Keratinocyte (primary cell): ENCODE results near the gene RPRD1B. TPM values are rescaled to one million over a fixed set of nuclear protein-coding genes. Genes with fewer than 3 reads are reported as not detected.

Experiments
- DNase-seq: peaks from one replicate; pipeline ENCODE4 v3.0.0-alpha.2; 2011; ENCODE audit warnings: low read depth, missing footprints, low spot score
- FAIRE-seq: peaks from 2 replicates; lab custom pipeline; 2011; peaks lifted over from hg19 to GRCh38; lab: Jason Lieb, UNC
- H2AFZ ChIP-seq: 2 replicates; pipeline ENCODE4 v1.6.0; 2012; ENCODE audit warnings: low read length, control low read depth, inconsistent platforms; ENCODE audit not compliant: control insufficient read depth
- H3K27ac ChIP-seq: 2 replicates; pipeline ENCODE4 v1.5.1; 2011; ENCODE audit warnings: low read length; ENCODE audit not compliant: control insufficient read depth, insufficient read depth
- H3K27me3 ChIP-seq: 3 replicates; pipeline ENCODE4 v1.6.0; 2011; ENCODE audit warnings: low read length; ENCODE audit not compliant: control insufficient read depth, insufficient read depth; ENCODE audit errors: extremely low read depth
- H3K36me3 ChIP-seq, 2 experiments: 2 replicates in 1 of 2; 3 replicates in 1 of 2; pipeline ENCODE4 v1.5.1; 2011; ENCODE audit warnings: low read length in 2 of 2, mild to moderate bottlenecking in 1 of 2; ENCODE audit not compliant: control insufficient read depth in 2 of 2, insufficient read depth in 2 of 2; ENCODE audit errors: extremely low read depth in 1 of 2
- H3K4me1 ChIP-seq: 3 replicates; pipeline ENCODE4 v1.5.1; 2011; ENCODE audit warnings: low read length; ENCODE audit not compliant: control insufficient read depth, insufficient read depth; ENCODE audit errors: extremely low read depth
- H3K4me2 ChIP-seq: 3 replicates; pipeline ENCODE4 v1.6.0; 2011; ENCODE audit warnings: low read depth, low read length; ENCODE audit not compliant: control insufficient read depth, insufficient read depth; ENCODE audit errors: extremely low read depth
- H3K4me3 ChIP-seq, 3 experiments: fragments of 200-600 bp in 1 of 3; sonication (generic) in 1 of 3; 2 replicates in 2 of 3; 3 replicates in 1 of 3; pipeline ENCODE4 v1.5.1; 2011 to 2016; ENCODE audit warnings: low read length in 3 of 3, mild to moderate bottlenecking in 3 of 3, control low read depth in 2 of 3, inconsistent platforms in 1 of 3, low read depth in 1 of 3, mixed read lengths in 1 of 3, mixed run types in 1 of 3, moderate library complexity in 1 of 3; ENCODE audit not compliant: control insufficient read depth in 2 of 3, insufficient read depth in 2 of 3; ENCODE audit errors: extremely low read depth in 1 of 3
- H3K79me2 ChIP-seq: 2 replicates; pipeline ENCODE4 v1.6.0; 2012; ENCODE audit warnings: low read length; ENCODE audit not compliant: control insufficient read depth, insufficient read depth
- H3K9ac ChIP-seq: 3 replicates; pipeline ENCODE4 v1.6.0; 2011; ENCODE audit warnings: low read length; ENCODE audit not compliant: control insufficient read depth, insufficient read depth; ENCODE audit errors: extremely low read depth
- H3K9me1 ChIP-seq: 3 replicates; pipeline ENCODE4 v1.6.0; 2011; ENCODE audit warnings: low read length; ENCODE audit not compliant: control insufficient read depth, insufficient read depth; ENCODE audit errors: extremely low read depth
- H3K9me3 ChIP-seq: 2 replicates; pipeline ENCODE4 v1.5.1; 2012; ENCODE audit warnings: low read depth, low read length; ENCODE audit not compliant: control insufficient read depth
- H4K20me1 ChIP-seq: 3 replicates; pipeline ENCODE4 v1.6.0; 2011; ENCODE audit warnings: low read length; ENCODE audit not compliant: control insufficient read depth, insufficient read depth; ENCODE audit errors: extremely low read depth
- CTCF ChIP-seq, 3 experiments: IDR thresholded peaks in 1 of 3; conservative IDR thresholded peaks in 1 of 3; optimal IDR thresholded peaks in 1 of 3; 2 replicates in 2 of 3; 3 replicates in 1 of 3; pipeline versions ENCODE3 to v1.5.1; 2011; ENCODE audit warnings: low read length in 3 of 3, mild to moderate bottlenecking in 3 of 3, moderate library complexity in 2 of 3, control low read depth in 1 of 3, inconsistent platforms in 1 of 3; ENCODE audit not compliant: insufficient read depth in 2 of 3; ENCODE audit errors: extremely low read depth in 1 of 3
- EZH2 ChIP-seq: IDR thresholded peaks from one replicate; pipeline ENCODE4 v1.6.1; 2012; ENCODE audit warnings: inconsistent platforms, mild to moderate bottlenecking, low read length, moderate library complexity
- dilution Hi-C: fragments of 300-500 bp; cut with MboI; formaldehyde crosslinking; loops from one replicate; pipeline ENCODE4 v1.7.0; 2020; ENCODE audit warnings: low sequenced_read_pairs; ENCODE audit not compliant: extremely low pct_ligation_motif_present
- polyA plus RNA-seq, 5 experiments: library from polyadenylated mRNA; depleted of rRNA in 3 of 5; stranded (reverse) in 3 of 5; stranded (forward) in 1 of 5; unstranded in 1 of 5; fragments of >200 nt; gene quantifications; 1 replicate in 1 of 5; 2 replicates in 3 of 5; 3 replicates in 1 of 5; pipeline versions ENCODE4 v1.2.1 to v1.2.3, GENCODE V29; 2011 to 2012; ENCODE audit warnings: missing spikeins in 2 of 5, low read depth in 1 of 5, low replicate concordance in 1 of 5

RPRD1B gene
- polyA plus RNA-seq, 1 donor (not counting 4 experiments of a cell fraction or from before 2014, with no cell fraction given) = 19.9 TPM

- no peak overlapping the region for H3K9ac ChIP-seq
- no peak overlapping the region for H3K4me2 ChIP-seq
Observed at GRCh38 chr20:38125157-38126056, 91.9 kb downstream of the RPRD1B start.

GRCh38 chr20:38126146-38126921 is 92.8 kb downstream of the RPRD1B start:
- H3K36me3 ChIP-seq = no peaks in the 10 kb centered on the region
- no peak overlapping the region for H2AFZ ChIP-seq
- H3K4me2 ChIP-seq = no peak overlapping the region
- H3K4me3 ChIP-seq = no peak overlapping the region
- H3K27me3 ChIP-seq = no peaks in the 10 kb centered on the region
- DNase-seq = no peak
- TF ChIP-seq EZH2 (no peak), CTCF (optimal IDR thresholded peaks at IDR 0.05 in 1 of 3, IDR thresholded peaks at IDR 0.05 in 1 of 3, conservative IDR thresholded peaks at IDR 0.05 in 1 of 3; ENCODE audit: extremely low read depth in 1 of 3, insufficient read depth in 2 of 3, low read length in 3 of 3) (no peak)
- no peak overlapping the region for H3K9ac ChIP-seq
- H4K20me1 ChIP-seq = no peaks in the 10 kb centered on the region
- FAIRE-seq = no peak
- no peaks in the 10 kb centered on the region for H3K9me3 ChIP-seq
- no peaks in the 10 kb centered on the region for H3K9me1 ChIP-seq
- no peaks in the 10 kb centered on the region for H3K79me2 ChIP-seq
- dilution Hi-C loops = no loop called here
- peaks cover 13% of the 10 kb centered on the region for H3K4me1 ChIP-seq
- H3K27ac ChIP-seq = no peak overlapping the region

More at GRCh38 chr20:38125157-38126056, 91.9 kb downstream of the RPRD1B start:
- TF ChIP-seq EZH2 (no peak), CTCF (optimal IDR thresholded peaks at IDR 0.05 in 1 of 3, IDR thresholded peaks at IDR 0.05 in 1 of 3, conservative IDR thresholded peaks at IDR 0.05 in 1 of 3; ENCODE audit: extremely low read depth in 1 of 3, insufficient read depth in 2 of 3, low read length in 3 of 3) (no peak)
- no peaks in the 10 kb centered on the region for H3K79me2 ChIP-seq
- no peaks in the 10 kb centered on the region for H4K20me1 ChIP-seq
- FAIRE-seq (no peak), DNase-seq (no peak)
- H3K27me3 ChIP-seq = no peaks in the 10 kb centered on the region
- no peaks in the 10 kb centered on the region for H3K9me1 ChIP-seq
- H3K27ac ChIP-seq = no peak overlapping the region
- no peak overlapping the region for H3K4me3 ChIP-seq
- H3K4me1 ChIP-seq = peaks cover 12% of the 10 kb centered on the region
- no peak overlapping the region for H2AFZ ChIP-seq
- dilution Hi-C loops = no loop called here
- no peaks in the 10 kb centered on the region for H3K9me3 ChIP-seq
- no peaks in the 10 kb centered on the region for H3K36me3 ChIP-seq
